Neutrophil (primary cell): ENCODE data around the gene KRT32.

Source experiments
- H3K27ac ChIP-seq: fragments of 200-600 bp; sonication (generic); 2 replicates; pipeline ENCODE4 v1.5.1; 2016; ENCODE audit warnings: mild to moderate bottlenecking, moderate library complexity
- H3K27me3 ChIP-seq: fragments of 200-600 bp; sonication (generic); 2 replicates; pipeline ENCODE4 v1.6.0; 2016; ENCODE audit warnings: mild to moderate bottlenecking
- H3K36me3 ChIP-seq: fragments of 200-600 bp; sonication (generic); 2 replicates; pipeline ENCODE4 v1.5.1; 2017
- H3K4me1 ChIP-seq, 2 experiments: fragments of 200-600 bp in 1 of 2; sonication (generic) in 1 of 2; 1 replicate in 1 of 2; 2 replicates in 1 of 2; pipeline versions ENCODE4 v1.5.1 to v1.6.1; 2013 to 2016; ENCODE audit warnings: low read depth in 1 of 2, low read length in 1 of 2, mild to moderate bottlenecking in 1 of 2, moderate library complexity in 1 of 2; ENCODE audit not compliant: control insufficient read depth in 1 of 2, insufficient read depth in 1 of 2
- H3K4me3 ChIP-seq, 2 experiments: fragments of 200-600 bp in 1 of 2; sonication (generic) in 1 of 2; 1 replicate in 1 of 2; 2 replicates in 1 of 2; pipeline ENCODE4 v1.5.1; 2013 to 2016; ENCODE audit warnings: low read depth in 1 of 2, low read length in 1 of 2, mild to moderate bottlenecking in 1 of 2, moderate library complexity in 1 of 2
- H3K9me3 ChIP-seq: fragments of 200-600 bp; sonication (generic); 2 replicates; pipeline ENCODE4 v1.5.1; 2016
- TF ChIP-seq, protein P1 (sequence below): fragments of 200-600 bp; sonication (generic); IDR thresholded peaks from 2 replicates; pipeline ENCODE4 v1.5.1; 2016; ENCODE audit warnings: antibody characterized with exemption

The KRT32 gene

DNA sequence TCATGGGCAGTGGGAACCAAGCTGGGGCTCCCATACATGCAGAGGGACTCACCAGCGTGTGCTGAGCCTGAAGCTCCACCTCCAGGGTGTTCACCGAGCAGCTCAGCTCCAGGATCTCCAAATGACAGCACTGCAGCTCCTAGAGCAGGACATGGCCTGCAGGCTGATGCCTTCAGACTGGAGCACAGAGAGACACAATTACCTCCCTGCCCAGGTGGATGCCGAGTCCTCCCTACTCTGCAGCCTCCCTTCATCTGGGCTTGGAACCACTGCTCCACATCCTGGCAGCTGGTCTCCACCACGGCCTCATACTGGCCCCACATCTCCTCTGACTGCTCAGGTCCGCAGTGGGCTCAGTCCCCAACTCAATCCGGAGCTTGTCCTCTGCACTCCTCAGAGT, 18.2 kb downstream of the KRT32 start:
- Histone ChIP-seq H3K4me1 (peaks cover 0 to 6% of the 10 kb centered on the region in 2 experiments), H3K4me3 (no peak overlapping the region), H3K27me3 (peaks cover 26% of the 10 kb centered on the region), H3K9me3 (no peaks in the 10 kb centered on the region), H3K36me3 (no peaks in the 10 kb centered on the region), H3K27ac (no peak overlapping the region)
- TF ChIP-seq, protein P1, sequence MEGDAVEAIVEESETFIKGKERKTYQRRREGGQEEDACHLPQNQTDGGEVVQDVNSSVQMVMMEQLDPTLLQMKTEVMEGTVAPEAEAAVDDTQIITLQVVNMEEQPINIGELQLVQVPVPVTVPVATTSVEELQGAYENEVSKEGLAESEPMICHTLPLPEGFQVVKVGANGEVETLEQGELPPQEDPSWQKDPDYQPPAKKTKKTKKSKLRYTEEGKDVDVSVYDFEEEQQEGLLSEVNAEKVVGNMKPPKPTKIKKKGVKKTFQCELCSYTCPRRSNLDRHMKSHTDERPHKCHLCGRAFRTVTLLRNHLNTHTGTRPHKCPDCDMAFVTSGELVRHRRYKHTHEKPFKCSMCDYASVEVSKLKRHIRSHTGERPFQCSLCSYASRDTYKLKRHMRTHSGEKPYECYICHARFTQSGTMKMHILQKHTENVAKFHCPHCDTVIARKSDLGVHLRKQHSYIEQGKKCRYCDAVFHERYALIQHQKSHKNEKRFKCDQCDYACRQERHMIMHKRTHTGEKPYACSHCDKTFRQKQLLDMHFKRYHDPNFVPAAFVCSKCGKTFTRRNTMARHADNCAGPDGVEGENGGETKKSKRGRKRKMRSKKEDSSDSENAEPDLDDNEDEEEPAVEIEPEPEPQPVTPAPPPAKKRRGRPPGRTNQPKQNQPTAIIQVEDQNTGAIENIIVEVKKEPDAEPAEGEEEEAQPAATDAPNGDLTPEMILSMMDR: no peak

DNA sequence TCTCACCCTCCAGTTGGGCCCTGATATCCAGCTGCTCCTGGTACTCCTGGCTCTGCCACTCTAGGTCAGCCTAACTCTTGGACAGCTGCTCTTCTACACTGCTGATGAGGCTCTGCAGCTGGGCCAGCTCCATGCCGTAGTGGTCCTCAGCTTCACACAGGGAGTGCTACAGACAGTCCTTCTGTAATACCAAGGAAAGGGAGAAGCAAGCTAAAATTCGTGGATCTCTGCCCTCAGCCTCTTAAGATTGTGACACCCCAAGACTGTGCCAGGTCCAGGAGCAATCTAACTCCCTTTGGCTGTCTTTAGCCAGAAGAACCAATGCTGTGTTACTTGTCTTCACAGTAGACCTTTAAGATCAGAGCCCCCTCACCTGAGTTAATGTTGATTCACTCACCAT, 18.7 kb downstream of the KRT32 start:
- H3K27ac ChIP-seq: no peak overlapping the region
- H3K9me3 ChIP-seq: no peaks in the 10 kb centered on the region
- no peaks in the 10 kb centered on the region for H3K36me3 ChIP-seq
- TF ChIP-seq, protein P1: no peak
- H3K27me3 ChIP-seq: peaks cover 31% of the 10 kb centered on the region
- H3K4me1 ChIP-seq: peaks cover 0 to 6% of the 10 kb centered on the region in 2 experiments
- no peak overlapping the region for H3K4me3 ChIP-seq

DNA sequence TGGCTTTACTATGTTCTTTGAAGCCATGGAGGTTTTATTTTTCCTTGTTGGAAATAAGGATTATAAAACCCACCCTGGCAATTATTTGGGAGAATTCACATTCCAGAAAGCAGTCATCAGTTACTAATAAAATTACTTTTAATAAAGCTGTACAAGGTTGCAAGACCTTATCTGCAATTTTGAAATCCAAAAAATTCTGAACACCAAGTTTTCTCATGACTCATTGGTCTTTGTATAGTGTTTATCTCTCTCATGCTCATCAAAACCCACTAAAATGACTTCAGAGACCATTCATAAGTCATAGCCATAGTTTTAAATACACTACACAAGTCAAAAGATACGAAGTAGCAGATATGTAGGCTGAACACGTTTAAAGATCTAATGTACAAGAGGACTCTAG, 20.4 kb downstream of the KRT32 start:
- H3K9me3 ChIP-seq: no peaks in the 10 kb centered on the region
- peaks cover 0 to 6% of the 10 kb centered on the region in 2 experiments for H3K4me1 ChIP-seq
- H3K4me3 ChIP-seq: no peak overlapping the region
- no peak overlapping the region for H3K27ac ChIP-seq
- peaks cover 37% of the 10 kb centered on the region for H3K27me3 ChIP-seq
- H3K36me3 ChIP-seq: no peaks in the 10 kb centered on the region
- TF ChIP-seq, protein P1: no peak

DNA sequence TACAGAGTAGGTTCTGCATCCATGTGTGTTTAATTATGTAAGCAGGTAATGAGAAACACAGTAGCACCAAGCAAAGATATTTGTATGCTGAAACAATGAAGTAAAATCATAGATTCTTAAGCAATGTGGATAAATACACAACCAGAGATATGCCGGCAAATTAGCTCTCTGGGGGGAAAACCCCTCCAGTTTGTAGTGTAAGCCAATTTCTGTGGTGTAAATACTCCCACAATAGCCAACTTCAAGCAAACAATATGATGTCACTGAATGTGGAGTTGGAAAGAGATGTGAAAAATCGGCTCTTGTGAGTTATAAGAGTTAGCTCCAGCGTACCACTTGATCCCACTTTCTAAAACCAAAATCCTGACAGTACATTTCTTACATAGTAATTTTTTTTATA, 22.5 kb downstream of the KRT32 start:
- H3K27me3 ChIP-seq: peaks cover 34% of the 10 kb centered on the region
- H3K27ac ChIP-seq: no peak overlapping the region
- no peaks in the 10 kb centered on the region for H3K9me3 ChIP-seq
- no peaks in the 10 kb centered on the region for H3K36me3 ChIP-seq
- peaks cover under 1 to 14% of the 10 kb centered on the region in 2 experiments for H3K4me1 ChIP-seq
- TF ChIP-seq, protein P1: no peak
- no peak overlapping the region for H3K4me3 ChIP-seq

DNA sequence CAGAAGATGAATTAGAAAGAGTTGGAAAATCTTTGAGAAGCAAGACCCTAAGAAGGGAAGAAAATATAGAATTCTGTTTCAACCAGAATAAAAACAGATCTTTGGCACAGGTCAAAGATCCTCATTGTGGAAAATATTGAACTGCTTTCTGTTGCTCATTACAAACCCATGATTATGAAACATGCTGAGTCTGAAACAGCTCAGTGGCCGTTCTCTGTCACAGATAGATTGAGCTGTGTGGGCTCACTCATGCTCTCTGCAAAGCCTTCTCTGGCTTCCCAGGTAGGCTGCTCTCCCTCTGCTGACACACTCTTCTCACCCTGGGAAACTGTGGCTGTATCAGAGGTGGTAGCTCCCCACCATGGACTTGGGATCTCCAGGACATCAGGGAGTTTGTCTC, 23.0 kb downstream of the KRT32 start:
- Histone ChIP-seq H3K27me3 (peaks cover 34% of the 10 kb centered on the region), H3K9me3 (no peaks in the 10 kb centered on the region), H3K36me3 (no peaks in the 10 kb centered on the region), H3K4me3 (no peak overlapping the region), H3K4me1 (peaks cover 5 to 18% of the 10 kb centered on the region in 2 experiments), H3K27ac (no peak overlapping the region)
- TF ChIP-seq, protein P1: no peak

DNA sequence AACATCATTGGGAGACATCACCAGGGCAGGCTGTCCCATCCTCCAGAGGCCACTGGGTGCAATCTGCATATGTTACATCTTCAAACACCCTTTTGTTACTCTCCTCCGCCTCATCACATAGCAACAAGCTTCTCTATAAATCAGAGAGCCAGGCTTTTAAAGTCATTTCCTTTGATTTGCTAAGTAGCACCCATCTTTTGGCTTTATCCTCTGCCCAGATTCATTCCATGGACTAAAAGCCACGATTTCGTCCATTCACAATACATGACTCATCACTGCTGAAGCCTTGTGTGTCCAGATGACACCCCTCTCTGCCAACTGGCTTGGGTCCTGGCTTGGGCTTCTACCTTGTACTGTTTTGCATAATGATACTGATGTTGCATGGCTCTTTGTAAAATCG, 24.4 kb downstream of the KRT32 start:
- Histone ChIP-seq H3K4me3 (no peak overlapping the region), H3K9me3 (no peaks in the 10 kb centered on the region), H3K4me1 (peaks cover 5 to 25% of the 10 kb centered on the region in 2 experiments), H3K27ac (no peak overlapping the region), H3K36me3 (no peaks in the 10 kb centered on the region), H3K27me3 (peaks cover 34% of the 10 kb centered on the region)
- TF ChIP-seq, protein P1: no peak
